ENCODE results near the gene ZNF48. TPM values are rescaled to one million over a fixed set of nuclear protein-coding genes. Genes with fewer than 3 reads are reported as not detected.

ZNF48 gene
- total and polyA plus RNA-seq, 2 donors (not counting 1 experiment from before 2014, with no cell fraction given): 3.2 to 7.3 TPM

DNA sequence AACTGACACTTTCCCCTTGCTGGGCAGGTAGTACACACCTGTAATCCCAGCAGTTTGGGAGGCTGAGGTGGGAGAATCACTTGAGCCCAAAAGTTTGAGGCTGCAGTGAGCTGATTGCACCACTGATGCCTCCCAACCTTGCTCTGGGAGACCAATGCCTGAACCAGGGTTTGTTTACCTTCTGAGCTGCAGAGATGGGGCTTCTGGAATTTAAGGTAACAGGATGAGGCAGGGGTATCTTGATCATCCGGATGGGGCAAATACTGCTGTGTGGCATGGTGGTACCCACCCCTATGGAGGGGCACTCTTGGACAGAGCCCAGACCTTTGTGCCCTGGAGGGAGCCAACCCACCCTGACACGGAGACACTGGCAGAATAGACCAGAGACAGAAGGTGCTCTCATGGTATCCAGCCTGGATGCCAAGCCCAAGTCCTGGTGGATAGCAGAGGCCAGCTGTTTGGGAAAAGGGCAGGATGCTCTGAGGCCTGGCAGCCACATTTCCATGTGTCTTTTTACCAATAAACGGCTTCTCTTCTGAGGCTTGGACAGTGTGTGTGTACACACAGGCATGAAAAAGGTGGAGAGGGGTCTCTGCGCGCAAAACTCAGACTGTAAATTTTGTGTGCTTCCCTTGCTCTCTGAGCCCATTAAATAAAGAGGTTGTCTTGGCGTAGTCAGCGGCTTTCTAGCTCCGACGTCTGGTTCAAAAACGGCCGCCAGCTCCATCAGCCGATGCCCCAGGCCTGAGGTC is 4.4 kb downstream of the ZNF48 start:
- peak overlapping the region; percentile 89 for H3K4me2 ChIP-seq (ENCODE audit: extremely low read depth, insufficient read depth, low read length)
- H3K27me3 ChIP-seq (ENCODE audit: control insufficient read depth, insufficient read depth, low read length): no peaks in the 10 kb centered on the region
- H3K36me3 ChIP-seq (ENCODE audit: control insufficient read depth, insufficient read depth, low read length): peaks cover 7% of the 10 kb centered on the region
- TF ChIP-seq, protein P1, sequence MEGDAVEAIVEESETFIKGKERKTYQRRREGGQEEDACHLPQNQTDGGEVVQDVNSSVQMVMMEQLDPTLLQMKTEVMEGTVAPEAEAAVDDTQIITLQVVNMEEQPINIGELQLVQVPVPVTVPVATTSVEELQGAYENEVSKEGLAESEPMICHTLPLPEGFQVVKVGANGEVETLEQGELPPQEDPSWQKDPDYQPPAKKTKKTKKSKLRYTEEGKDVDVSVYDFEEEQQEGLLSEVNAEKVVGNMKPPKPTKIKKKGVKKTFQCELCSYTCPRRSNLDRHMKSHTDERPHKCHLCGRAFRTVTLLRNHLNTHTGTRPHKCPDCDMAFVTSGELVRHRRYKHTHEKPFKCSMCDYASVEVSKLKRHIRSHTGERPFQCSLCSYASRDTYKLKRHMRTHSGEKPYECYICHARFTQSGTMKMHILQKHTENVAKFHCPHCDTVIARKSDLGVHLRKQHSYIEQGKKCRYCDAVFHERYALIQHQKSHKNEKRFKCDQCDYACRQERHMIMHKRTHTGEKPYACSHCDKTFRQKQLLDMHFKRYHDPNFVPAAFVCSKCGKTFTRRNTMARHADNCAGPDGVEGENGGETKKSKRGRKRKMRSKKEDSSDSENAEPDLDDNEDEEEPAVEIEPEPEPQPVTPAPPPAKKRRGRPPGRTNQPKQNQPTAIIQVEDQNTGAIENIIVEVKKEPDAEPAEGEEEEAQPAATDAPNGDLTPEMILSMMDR (conservative IDR thresholded peaks at IDR 0.05 in 1 of 2, IDR thresholded peaks at IDR 0.05 in 1 of 2; ENCODE audit: low read depth in 1 of 2, low read length in 2 of 2): no peak
- no peak for TF ChIP-seq EZH2 (IDR thresholded peaks at IDR 0.05; ENCODE audit: low read length, missing control alignments)
- no peaks in the 10 kb centered on the region for H3K79me2 ChIP-seq (ENCODE audit: control insufficient read depth, insufficient read depth, low read length)
- no peaks in the 10 kb centered on the region for H3K9me3 ChIP-seq (ENCODE audit: control insufficient read depth, insufficient read depth, low read depth, low read length)
- peak overlapping the region; percentile 52 to 76 (median 62) for H3K4me3 ChIP-seq (replicated peaks in 1 of 4; ENCODE audit: control extremely low read depth in 1 of 4, insufficient read depth in 1 of 4, low read depth in 3 of 4, low read length in 4 of 4)
- H2AFZ ChIP-seq (ENCODE audit: low read length): peak overlapping the region; percentile 77
- no peak for DNase-seq (ENCODE audit: low read depth in 2 of 2)
- peaks cover 11% of the 10 kb centered on the region for H3K4me1 ChIP-seq (ENCODE audit: control insufficient read depth, extremely low read depth, insufficient read depth, low read length)
- no peaks in the 10 kb centered on the region for H4K20me1 ChIP-seq (ENCODE audit: control insufficient read depth, extremely low read depth, insufficient read depth, low read length)
- peak overlapping the region; percentile 81 for H3K27ac ChIP-seq (ENCODE audit: insufficient read depth, low read length)
- peak overlapping the region; percentile 63 for H3K9ac ChIP-seq (ENCODE audit: insufficient read depth, low read length)

DNA sequence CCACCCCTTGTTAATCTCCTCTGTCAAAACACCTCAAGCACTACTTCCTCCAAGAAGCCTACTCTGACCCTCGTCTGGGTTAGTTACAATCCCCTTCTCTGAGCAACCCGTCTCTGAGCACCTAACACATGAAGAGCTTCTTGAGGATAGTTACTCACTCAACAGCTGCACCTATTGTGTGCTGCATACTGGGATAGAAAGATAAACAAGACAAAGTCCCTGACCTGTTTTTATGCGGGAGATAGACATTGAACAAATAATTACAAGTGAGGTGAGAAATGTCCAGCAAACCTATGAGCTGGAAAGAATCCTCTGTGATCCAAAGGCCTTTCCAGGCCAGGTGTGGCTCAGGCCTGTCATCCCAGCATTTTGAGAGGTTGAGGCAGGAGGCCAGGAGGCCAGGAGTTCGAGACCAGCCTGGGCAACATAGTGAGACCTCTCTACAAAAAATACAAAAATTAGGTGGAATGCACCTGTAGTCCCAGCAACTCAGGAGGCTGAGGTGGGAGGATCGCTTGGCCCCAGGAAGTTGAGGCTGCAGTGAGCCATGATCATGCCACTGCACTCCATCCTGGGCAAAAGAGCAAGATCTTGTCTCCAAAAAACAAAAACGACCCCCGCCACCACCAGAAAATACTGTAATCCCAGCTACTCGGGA is 6.7 kb downstream of the ZNF48 start:
- TF ChIP-seq, protein P1 (conservative IDR thresholded peaks at IDR 0.05 in 1 of 2, IDR thresholded peaks at IDR 0.05 in 1 of 2; ENCODE audit: low read depth in 1 of 2, low read length in 2 of 2): no peak
- TF ChIP-seq EZH2 (IDR thresholded peaks at IDR 0.05; ENCODE audit: low read length, missing control alignments): no peak
- Histone ChIP-seq H3K9ac (ENCODE audit: insufficient read depth, low read length) (no peak overlapping the region), H3K79me2 (ENCODE audit: control insufficient read depth, insufficient read depth, low read length) (no peaks in the 10 kb centered on the region)

DNA sequence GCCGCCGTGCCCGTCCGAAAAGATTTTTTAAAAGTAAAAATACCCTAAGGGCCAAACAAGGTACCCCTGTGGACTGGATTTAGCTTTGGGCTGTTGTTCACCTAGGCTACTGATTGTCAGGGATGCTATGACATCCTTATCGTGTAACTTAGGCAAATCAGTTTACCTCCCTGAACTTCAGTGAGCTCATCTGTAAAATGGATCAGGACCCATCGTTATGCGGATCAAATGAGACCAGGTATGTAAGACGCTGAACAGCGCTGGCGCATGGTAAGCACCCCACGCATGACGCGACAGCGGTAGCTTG is 11.5 kb downstream of the ZNF48 start:
- H3K36me3 ChIP-seq (ENCODE audit: control insufficient read depth, insufficient read depth, low read length): peaks cover 2% of the 10 kb centered on the region
- TF ChIP-seq, protein P1 (conservative IDR thresholded peaks at IDR 0.05 in 1 of 2, IDR thresholded peaks at IDR 0.05 in 1 of 2; ENCODE audit: low read depth in 1 of 2, low read length in 2 of 2): no peak
- no peak for TF ChIP-seq EZH2 (IDR thresholded peaks at IDR 0.05; ENCODE audit: low read length, missing control alignments)
- H3K79me2 ChIP-seq (ENCODE audit: control insufficient read depth, insufficient read depth, low read length): peaks cover 5% of the 10 kb centered on the region
- peak overlapping the region; percentile 81 for H3K27ac ChIP-seq (ENCODE audit: insufficient read depth, low read length)
- DNase-seq (ENCODE audit: low read depth in 2 of 2): no peak
- peak overlapping the region; percentile 98 for H2AFZ ChIP-seq (ENCODE audit: low read length)
- peaks cover 4% of the 10 kb centered on the region for H3K4me1 ChIP-seq (ENCODE audit: control insufficient read depth, extremely low read depth, insufficient read depth, low read length)
- peak overlapping the region; percentile 89 for H3K4me2 ChIP-seq (ENCODE audit: extremely low read depth, insufficient read depth, low read length)
- peak overlapping the region; percentile 53 to 82 (median 67) for H3K4me3 ChIP-seq (replicated peaks in 1 of 4; ENCODE audit: control extremely low read depth in 1 of 4, insufficient read depth in 1 of 4, low read depth in 3 of 4, low read length in 4 of 4)
- no peaks in the 10 kb centered on the region for H3K9me3 ChIP-seq (ENCODE audit: control insufficient read depth, insufficient read depth, low read depth, low read length)
- no peaks in the 10 kb centered on the region for H3K27me3 ChIP-seq (ENCODE audit: control insufficient read depth, insufficient read depth, low read length)
- peak overlapping the region; percentile 72 for H3K9ac ChIP-seq (ENCODE audit: insufficient read depth, low read length)
- H4K20me1 ChIP-seq (ENCODE audit: control insufficient read depth, extremely low read depth, insufficient read depth, low read length): no peaks in the 10 kb centered on the region

More for the DNA sequence above, 6.7 kb downstream of the ZNF48 start:
- Histone ChIP-seq H3K4me3 (replicated peaks in 1 of 4; ENCODE audit: control extremely low read depth in 1 of 4, insufficient read depth in 1 of 4, low read depth in 3 of 4, low read length in 4 of 4) (no peak overlapping the region), H2AFZ (ENCODE audit: low read length) (no peak overlapping the region), H3K4me2 (ENCODE audit: extremely low read depth, insufficient read depth, low read length) (no peak overlapping the region), H3K27me3 (ENCODE audit: control insufficient read depth, insufficient read depth, low read length) (no peaks in the 10 kb centered on the region), H3K36me3 (ENCODE audit: control insufficient read depth, insufficient read depth, low read length) (peaks cover 7% of the 10 kb centered on the region), H3K27ac (ENCODE audit: insufficient read depth, low read length) (no peak overlapping the region), H4K20me1 (ENCODE audit: control insufficient read depth, extremely low read depth, insufficient read depth, low read length) (no peaks in the 10 kb centered on the region), H3K9me3 (ENCODE audit: control insufficient read depth, insufficient read depth, low read depth, low read length) (no peaks in the 10 kb centered on the region), H3K4me1 (ENCODE audit: control insufficient read depth, extremely low read depth, insufficient read depth, low read length) (peaks cover 11% of the 10 kb centered on the region)
- DNase-seq (ENCODE audit: low read depth in 2 of 2): no peak

Data from fibroblast of lung (primary cell).